GM12878 (cell line): ENCODE measurements around the gene S100A14. TPM values are rescaled to one million over a fixed set of nuclear protein-coding genes. Genes with fewer than 3 reads are reported as not detected.

Experiments
- ESRRA ChIP-seq: IDR thresholded peaks from 2 replicates; pipeline ENCODE4 v1.6.1; 2012; ENCODE audit warnings: mild to moderate bottlenecking, low read length, improper control_type of control experiment
- FOS ChIP-seq: IDR thresholded peaks from 3 replicates; pipeline ENCODE4 v1.6.1; 2011; ENCODE audit warnings: borderline replicate concordance; ENCODE audit not compliant: insufficient read length; ENCODE audit errors: extremely low read depth
- GATAD2B ChIP-seq: fragments of 450-650 bp; conservative IDR thresholded peaks from 2 replicates; pipeline ENCODE4 v1.6.1; 2017; ENCODE audit warnings: low read depth, mild to moderate bottlenecking, moderate library complexity
- IRF4 ChIP-seq: IDR thresholded peaks from 2 replicates; pipeline ENCODE4 v1.6.1; 2011; ENCODE audit warnings: low read depth, low read length
- JUND ChIP-seq: IDR thresholded peaks from 2 replicates; pipeline ENCODE4 v1.6.1; 2012; ENCODE audit warnings: low read depth, mild to moderate bottlenecking, low read length, improper control_type of control experiment, moderate library complexity
- MTA3 ChIP-seq: IDR thresholded peaks from 2 replicates; pipeline ENCODE4 v1.6.1; 2012; ENCODE audit warnings: low read length, inconsistent platforms, borderline replicate concordance
- NFXL1 ChIP-seq: fragments of 450-650 bp; IDR thresholded peaks from 2 replicates; pipeline ENCODE4 v1.6.1; 2017; ENCODE audit warnings: antibody characterized with exemption, mild to moderate bottlenecking, borderline replicate concordance
- NR2C2 ChIP-seq: IDR thresholded peaks from 2 replicates; pipeline ENCODE4 v1.6.1; 2011; ENCODE audit warnings: borderline replicate concordance, low read depth; ENCODE audit not compliant: control insufficient read depth, insufficient read length
- POLR2A ChIP-seq: IDR thresholded peaks from 2 replicates; pipeline ENCODE4 v1.6.1; 2011; ENCODE audit warnings: low read depth, mild to moderate bottlenecking, low read length
- POLR2AphosphoS2 ChIP-seq: IDR thresholded peaks from 2 replicates; pipeline ENCODE4 v1.6.1; 2011; ENCODE audit warnings: low read depth, mild to moderate bottlenecking, low read length, improper control_type of control experiment, moderate library complexity
- RELA ChIP-seq: fragments of 450-650 bp; IDR thresholded peaks from 2 replicates; pipeline ENCODE4 v1.8.0; 2014; ENCODE audit warnings: borderline replicate concordance; ENCODE audit not compliant: partially characterized antibody
- RUNX3 ChIP-seq: IDR thresholded peaks from 2 replicates; pipeline ENCODE4 v1.6.1; 2012; ENCODE audit warnings: low read length, inconsistent platforms
- SIN3A ChIP-seq: IDR thresholded peaks from 2 replicates; pipeline ENCODE4 v1.6.1; 2012; ENCODE audit warnings: low read depth, low read length, improper control_type of control experiment
- SP1 ChIP-seq: IDR thresholded peaks from one replicate; pipeline ENCODE4 v1.6.1; 2011; ENCODE audit warnings: low read depth, low read length
- SREBF2 ChIP-seq: IDR thresholded peaks from 2 replicates; pipeline ENCODE4 v1.6.1; 2012; ENCODE audit warnings: mild to moderate bottlenecking, low read length
- STAT3 ChIP-seq: IDR thresholded peaks from 2 replicates; pipeline ENCODE4 v1.6.1; 2011; ENCODE audit warnings: low read depth, low read length, improper control_type of control experiment
- SUPT20H ChIP-seq: IDR thresholded peaks from 2 replicates; pipeline ENCODE4 v1.6.1; 2011; ENCODE audit warnings: low read depth, mild to moderate bottlenecking, low read length, moderate library complexity, borderline replicate concordance; ENCODE audit not compliant: control insufficient read depth
- TBL1XR1 ChIP-seq: IDR thresholded peaks from 2 replicates; pipeline ENCODE4 v1.6.1; 2012; ENCODE audit warnings: low read depth, low read length, improper control_type of control experiment
- YBX1 ChIP-seq: fragments of 450-650 bp; IDR thresholded peaks from 2 replicates; pipeline ENCODE4 v1.6.1; 2016; ENCODE audit warnings: antibody characterized with exemption
- ZNF24 ChIP-seq: fragments of 450-650 bp; IDR thresholded peaks from 2 replicates; pipeline ENCODE4 v1.6.1; 2017; ENCODE audit warnings: antibody characterized with exemption, mild to moderate bottlenecking
- ZNF274 ChIP-seq: IDR thresholded peaks from one replicate; pipeline ENCODE4 v1.8.0; 2011; ENCODE audit not compliant: insufficient read length, insufficient read depth
- polyA plus RNA-seq, 11 experiments: library from polyadenylated mRNA; depleted of rRNA in 4 of 11; unstranded in 6 of 11; stranded (reverse) in 5 of 11; fragments of >200 nt; fragmentation: Nextera tagmentation in 4 of 11; fragmentation: Illumina TruSeq in 1 of 11; extraction: Ambion mirVana in 4 of 11; extraction: Trizol in 1 of 11; gene quantifications; 1 replicate in 1 of 11; 2 replicates in 10 of 11; pipeline versions ENCODE4 v1.2.1 to v1.2.3, GENCODE V29; 2011 to 2016; ENCODE audit warnings: inconsistent platforms in 2 of 11, missing spikeins in 2 of 11, low read depth in 1 of 11
- total RNA-seq, 4 experiments: library from RNA; depleted of rRNA in 3 of 4; stranded (reverse); fragments of >200 nt in 3 of 4; fragmentation: Illumina TruSeq in 1 of 4; extraction: Trizol in 1 of 4; gene quantifications; 2 replicates each; pipeline versions ENCODE4 v1.2.1 to v1.2.3, GENCODE V29; 2013 to 2021
- TF ChIP-seq, protein P1 (sequence below): fragments of 450-650 bp; formaldehyde crosslinking; IDR thresholded peaks from 2 replicates; pipeline ENCODE4 v1.4.0; 2020; ENCODE audit warnings: mild to moderate bottlenecking, moderate library complexity
- TF ChIP-seq, protein P2 (sequence below): IDR thresholded peaks from 2 replicates; pipeline ENCODE4 v1.6.1; 2011; ENCODE audit warnings: borderline replicate concordance, low read depth, mild to moderate bottlenecking, moderate library complexity, low read length; ENCODE audit not compliant: insufficient read depth, poor library complexity, severe bottlenecking
- TF ChIP-seq, protein P3 (sequence below): fragments of 450-650 bp; IDR thresholded peaks from 2 replicates; pipeline ENCODE4 v1.6.1; 2017; ENCODE audit warnings: mild to moderate bottlenecking, low read depth, inconsistent platforms; ENCODE audit not compliant: poor library complexity, severe bottlenecking

S100A14 gene
- total and polyA plus RNA-seq, 10 of the 15 experiments (the other 5 are each of a cell fraction or from before 2014, with no cell fraction given): 0.20 to 0.77 (median 0.45) TPM; not detected in 4

DNA sequence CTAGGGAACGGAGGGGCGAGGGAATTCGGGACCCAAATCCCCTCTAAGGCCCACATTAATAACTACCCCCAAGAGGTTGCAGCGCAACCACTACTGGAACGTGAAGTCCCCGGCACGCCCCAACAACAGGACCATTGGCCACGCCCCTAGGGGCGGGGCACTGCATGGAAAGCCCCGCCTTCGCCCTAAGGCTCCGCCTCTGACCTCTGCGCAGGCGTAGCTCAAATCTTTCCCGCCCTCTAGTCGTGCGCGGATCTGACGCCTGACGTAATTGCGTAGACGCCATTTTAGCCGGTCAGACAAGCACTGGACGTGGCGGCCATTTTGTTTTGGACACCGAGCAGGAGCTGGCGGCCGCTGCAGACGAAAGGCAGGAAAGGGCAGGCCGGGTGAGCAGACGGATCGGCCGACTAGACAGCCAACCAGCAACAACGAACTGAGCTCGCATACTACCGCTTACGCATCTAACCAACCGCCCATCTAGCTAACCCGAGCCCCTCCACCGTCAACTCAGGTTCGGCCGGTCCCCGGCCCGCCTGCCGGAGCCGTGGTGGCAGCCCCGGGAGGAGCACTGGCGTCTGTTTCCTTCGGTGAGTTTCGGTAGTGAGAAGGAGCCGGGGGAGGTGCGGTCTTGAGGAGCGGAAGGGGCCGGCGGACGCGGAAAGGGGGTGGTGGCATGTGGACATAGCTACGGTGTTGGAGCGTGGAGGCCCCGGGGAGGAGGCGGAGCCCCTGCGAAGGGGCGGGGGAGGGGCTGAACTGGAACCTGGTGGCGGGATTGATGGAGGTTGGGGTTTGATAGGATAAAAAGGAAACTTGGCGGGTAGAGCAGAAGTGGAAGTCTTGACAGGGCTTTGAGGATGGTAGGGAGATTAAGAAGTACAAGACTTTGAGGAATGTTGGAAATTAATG is 17.9 kb upstream of the S100A14 start, which contains the start of gene CHTOP (continued):
- TF ChIP-seq RELA (peak; percentile 38), JUND (no peak), GATAD2B (peak; percentile 69), FOS (no peak), ESRRA (no peak), MTA3 (no peak; the same call in 1 of the 2 replicates), RUNX3 (no peak), ZNF274 (no peak), IRF4 (0 out of 2 replicates have a peak, but pooled peaks have one; percentile 18), SUPT20H (no peak), STAT3 (no peak), TBL1XR1 (no peak; the same call in 1 of the 2 replicates), NR2C2 (no peak), NFXL1 (no peak), POLR2AphosphoS2 (peak; percentile 76; the same call in 1 of the 2 replicates), POLR2A (peak; percentile 98), SP1 (peak; percentile 51), SREBF2 (no peak), SIN3A (peak; percentile 89), YBX1 (no peak), ZNF24 (no peak)
- TF ChIP-seq, protein P1, sequence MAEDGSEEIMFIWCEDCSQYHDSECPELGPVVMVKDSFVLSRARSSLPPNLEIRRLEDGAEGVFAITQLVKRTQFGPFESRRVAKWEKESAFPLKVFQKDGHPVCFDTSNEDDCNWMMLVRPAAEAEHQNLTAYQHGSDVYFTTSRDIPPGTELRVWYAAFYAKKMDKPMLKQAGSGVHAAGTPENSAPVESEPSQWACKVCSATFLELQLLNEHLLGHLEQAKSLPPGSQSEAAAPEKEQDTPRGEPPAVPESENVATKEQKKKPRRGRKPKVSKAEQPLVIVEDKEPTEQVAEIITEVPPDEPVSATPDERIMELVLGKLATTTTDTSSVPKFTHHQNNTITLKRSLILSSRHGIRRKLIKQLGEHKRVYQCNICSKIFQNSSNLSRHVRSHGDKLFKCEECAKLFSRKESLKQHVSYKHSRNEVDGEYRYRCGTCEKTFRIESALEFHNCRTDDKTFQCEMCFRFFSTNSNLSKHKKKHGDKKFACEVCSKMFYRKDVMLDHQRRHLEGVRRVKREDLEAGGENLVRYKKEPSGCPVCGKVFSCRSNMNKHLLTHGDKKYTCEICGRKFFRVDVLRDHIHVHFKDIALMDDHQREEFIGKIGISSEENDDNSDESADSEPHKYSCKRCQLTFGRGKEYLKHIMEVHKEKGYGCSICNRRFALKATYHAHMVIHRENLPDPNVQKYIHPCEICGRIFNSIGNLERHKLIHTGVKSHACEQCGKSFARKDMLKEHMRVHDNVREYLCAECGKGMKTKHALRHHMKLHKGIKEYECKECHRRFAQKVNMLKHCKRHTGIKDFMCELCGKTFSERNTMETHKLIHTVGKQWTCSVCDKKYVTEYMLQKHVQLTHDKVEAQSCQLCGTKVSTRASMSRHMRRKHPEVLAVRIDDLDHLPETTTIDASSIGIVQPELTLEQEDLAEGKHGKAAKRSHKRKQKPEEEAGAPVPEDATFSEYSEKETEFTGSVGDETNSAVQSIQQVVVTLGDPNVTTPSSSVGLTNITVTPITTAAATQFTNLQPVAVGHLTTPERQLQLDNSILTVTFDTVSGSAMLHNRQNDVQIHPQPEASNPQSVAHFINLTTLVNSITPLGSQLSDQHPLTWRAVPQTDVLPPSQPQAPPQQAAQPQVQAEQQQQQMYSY (CRISPR knock-in tag): no peak
- TF ChIP-seq, protein P2, sequence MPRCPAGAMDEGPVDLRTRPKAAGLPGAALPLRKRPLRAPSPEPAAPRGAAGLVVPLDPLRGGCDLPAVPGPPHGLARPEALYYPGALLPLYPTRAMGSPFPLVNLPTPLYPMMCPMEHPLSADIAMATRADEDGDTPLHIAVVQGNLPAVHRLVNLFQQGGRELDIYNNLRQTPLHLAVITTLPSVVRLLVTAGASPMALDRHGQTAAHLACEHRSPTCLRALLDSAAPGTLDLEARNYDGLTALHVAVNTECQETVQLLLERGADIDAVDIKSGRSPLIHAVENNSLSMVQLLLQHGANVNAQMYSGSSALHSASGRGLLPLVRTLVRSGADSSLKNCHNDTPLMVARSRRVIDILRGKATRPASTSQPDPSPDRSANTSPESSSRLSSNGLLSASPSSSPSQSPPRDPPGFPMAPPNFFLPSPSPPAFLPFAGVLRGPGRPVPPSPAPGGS: peak; percentile 32
- TF ChIP-seq, protein P3, sequence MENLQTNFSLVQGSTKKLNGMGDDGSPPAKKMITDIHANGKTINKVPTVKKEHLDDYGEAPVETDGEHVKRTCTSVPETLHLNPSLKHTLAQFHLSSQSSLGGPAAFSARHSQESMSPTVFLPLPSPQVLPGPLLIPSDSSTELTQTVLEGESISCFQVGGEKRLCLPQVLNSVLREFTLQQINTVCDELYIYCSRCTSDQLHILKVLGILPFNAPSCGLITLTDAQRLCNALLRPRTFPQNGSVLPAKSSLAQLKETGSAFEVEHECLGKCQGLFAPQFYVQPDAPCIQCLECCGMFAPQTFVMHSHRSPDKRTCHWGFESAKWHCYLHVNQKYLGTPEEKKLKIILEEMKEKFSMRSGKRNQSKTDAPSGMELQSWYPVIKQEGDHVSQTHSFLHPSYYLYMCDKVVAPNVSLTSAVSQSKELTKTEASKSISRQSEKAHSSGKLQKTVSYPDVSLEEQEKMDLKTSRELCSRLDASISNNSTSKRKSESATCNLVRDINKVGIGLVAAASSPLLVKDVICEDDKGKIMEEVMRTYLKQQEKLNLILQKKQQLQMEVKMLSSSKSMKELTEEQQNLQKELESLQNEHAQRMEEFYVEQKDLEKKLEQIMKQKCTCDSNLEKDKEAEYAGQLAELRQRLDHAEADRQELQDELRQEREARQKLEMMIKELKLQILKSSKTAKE: no peak
